Raji (cell line): ENCODE measurements around the gene GALNT10.

Experiments
- POLR2A ChIP-seq: IDR thresholded peaks from 2 replicates; pipeline ENCODE4 v1.6.1; 2011; ENCODE audit warnings: low read depth, low read length, control low read depth; ENCODE audit not compliant: insufficient read depth

The GALNT10 gene

DNA sequence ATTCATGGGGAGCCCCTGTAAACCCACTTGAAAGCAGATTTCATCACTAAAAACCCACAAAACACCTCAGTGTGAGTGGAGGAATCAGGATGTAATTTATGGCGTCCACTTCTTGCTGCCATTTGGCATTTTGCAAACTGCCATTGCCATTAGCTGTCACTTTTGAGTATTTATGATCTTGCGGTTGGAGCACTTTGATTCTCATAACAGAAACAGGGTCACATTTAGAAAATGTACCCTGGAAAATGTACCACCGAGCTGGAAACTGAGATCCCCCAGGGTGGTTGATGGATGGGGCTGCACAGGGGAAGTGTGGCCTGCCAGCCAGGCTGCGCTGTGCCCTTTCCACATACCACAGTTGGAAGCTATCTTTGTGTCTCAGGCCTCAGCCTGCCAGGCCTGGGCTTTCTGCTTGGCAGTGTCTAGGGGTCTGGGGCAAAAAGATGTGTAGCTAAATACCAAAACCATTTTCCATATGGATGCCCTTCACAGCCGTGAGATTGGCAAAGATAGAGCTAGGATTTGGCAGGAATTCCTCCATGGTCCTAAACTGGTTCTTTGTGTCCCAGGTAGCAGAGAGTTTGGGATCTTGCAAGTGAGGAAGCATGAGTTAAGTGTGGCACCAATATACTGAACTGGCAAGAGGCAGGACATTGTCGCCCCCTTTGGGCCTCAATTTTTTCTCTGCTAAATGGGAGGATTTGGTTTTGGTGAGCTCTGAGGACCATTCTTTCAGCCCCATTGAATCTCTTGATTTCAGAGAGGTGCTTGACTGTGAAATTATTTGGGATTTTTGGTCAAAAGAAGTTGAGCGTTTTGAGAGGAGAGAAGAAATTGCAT lies 46.2 kb downstream of the GALNT10 start:
- no peak for TF ChIP-seq POLR2A

DNA sequence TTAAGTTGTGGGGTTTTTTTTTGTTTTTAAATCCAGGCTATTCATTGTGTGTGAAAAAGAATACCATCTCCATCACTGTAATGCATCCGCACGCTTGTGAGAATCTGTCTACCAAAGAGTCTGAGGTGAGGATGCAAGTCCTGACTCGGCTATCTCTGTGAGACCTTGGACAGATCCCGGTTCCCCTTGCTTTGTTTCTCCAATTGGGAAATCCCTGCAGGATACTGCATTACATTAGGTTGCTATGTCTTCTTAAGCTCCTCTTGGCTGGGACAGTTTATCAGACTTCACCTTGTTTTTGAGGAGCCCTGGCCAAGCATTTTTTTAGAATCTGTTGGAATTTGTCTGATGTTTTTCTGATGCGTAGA lies 46.8 kb downstream of the GALNT10 start:
- no peak for TF ChIP-seq POLR2A

DNA sequence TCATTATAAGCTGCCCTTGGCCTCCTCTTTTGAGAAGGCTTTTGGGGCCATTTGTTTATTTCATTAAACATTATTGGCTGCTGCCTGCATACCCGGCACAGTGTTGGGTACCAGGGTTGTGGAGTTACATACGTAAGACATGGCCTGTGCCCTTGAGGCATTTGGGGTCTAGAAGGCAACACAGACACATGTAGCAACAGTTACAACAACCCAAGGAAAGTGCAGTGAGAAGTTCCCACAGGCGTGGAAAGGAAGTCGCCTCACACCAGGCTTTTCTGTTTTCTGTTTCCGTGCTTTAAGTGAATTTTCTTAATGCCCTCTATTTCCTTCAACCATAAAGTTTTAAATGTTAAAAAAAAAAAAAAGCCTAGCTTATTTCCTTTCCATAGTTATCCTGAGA lies 47.4 kb downstream of the GALNT10 start:
- no peak for TF ChIP-seq POLR2A

- no peak for TF ChIP-seq POLR2A
These were observed 48.4 kb downstream of the GALNT10 start for GRCh38 chr5:154238776-154239481.

DNA sequence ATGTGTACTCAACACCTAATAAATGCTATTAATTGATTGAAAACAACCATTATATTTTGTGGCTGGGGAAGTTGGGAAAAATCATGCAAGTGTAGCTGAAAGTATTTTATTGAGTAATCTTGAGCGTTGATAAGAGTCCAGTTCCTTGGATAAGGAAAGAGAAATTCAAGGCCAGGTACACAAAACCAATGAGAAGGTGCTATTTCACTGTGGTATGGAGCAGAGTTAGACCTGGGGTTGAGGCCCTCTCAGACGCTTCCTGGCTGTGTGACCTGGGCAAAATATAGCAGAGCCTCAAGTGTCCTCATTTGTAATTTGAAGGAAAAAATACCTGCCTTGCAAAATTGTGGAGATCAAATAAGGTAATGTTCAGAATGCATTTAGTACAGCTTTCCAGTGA lies 50.1 kb downstream of the GALNT10 start:
- no peak for TF ChIP-seq POLR2A

GRCh38 chr5:154241021-154241420 lies 50.5 kb downstream of the GALNT10 start:
- TF ChIP-seq POLR2A: no peak

- TF ChIP-seq POLR2A: no peak
These were observed 51.9 kb downstream of the GALNT10 start for GRCh38 chr5:154242442-154242841.

- no peak for TF ChIP-seq POLR2A
These were observed 52.4 kb downstream of the GALNT10 start for GRCh38 chr5:154242964-154243376.

- TF ChIP-seq POLR2A: no peak
These were observed 53.2 kb downstream of the GALNT10 start for GRCh38 chr5:154243736-154244135.

DNA sequence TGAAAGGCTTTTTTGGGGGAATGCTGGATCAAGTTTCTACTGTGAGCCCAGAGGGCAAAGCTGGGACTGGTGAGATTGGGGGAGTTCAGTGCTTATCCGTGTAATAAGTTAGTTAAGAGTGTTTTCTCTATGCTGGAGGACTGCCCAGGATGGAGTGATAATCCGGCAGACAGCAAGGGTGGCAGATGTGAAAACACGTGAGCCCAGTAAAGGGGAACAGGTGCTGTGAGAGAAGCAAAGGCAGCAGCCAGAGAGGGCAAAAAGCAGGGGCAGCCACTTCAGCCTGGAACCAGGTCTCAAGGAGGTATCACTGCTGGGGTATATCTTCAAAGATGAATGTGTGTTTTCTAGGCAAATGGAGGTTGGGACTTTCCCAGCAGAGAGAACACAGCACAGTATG lies 53.9 kb downstream of the GALNT10 start:
- no peak for TF ChIP-seq POLR2A

GRCh38 chr5:154248691-154249090 lies 58.2 kb downstream of the GALNT10 start:
- TF ChIP-seq POLR2A: no peak

DNA sequence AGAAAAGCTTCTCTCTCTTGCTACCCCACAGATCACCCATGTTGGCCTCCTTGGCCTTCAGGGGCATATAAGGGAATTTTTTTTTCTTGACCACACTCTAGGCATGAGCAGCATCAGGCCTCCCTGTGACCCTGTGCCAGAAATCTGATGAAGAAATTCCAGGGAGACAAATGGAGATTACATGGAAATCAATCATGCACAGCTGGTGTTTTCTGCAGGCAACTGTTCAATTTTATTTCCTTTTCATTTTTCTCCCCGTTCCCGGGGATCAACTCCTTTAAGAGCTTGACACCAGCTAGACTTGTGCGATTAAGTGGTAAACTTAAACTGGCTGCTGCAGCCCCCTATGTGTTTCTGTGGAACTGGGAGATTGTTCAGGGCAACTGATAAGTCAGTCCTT lies 59.3 kb downstream of the GALNT10 start:
- TF ChIP-seq POLR2A: no peak

GRCh38 chr5:154251529-154251928 lies 61.0 kb downstream of the GALNT10 start:
- TF ChIP-seq POLR2A: no peak

- TF ChIP-seq POLR2A: no peak
These were observed 63.3 kb downstream of the GALNT10 start for GRCh38 chr5:154253807-154254206.

- TF ChIP-seq POLR2A: no peak
These were observed 64.4 kb downstream of the GALNT10 start for GRCh38 chr5:154254896-154255295.

DNA sequence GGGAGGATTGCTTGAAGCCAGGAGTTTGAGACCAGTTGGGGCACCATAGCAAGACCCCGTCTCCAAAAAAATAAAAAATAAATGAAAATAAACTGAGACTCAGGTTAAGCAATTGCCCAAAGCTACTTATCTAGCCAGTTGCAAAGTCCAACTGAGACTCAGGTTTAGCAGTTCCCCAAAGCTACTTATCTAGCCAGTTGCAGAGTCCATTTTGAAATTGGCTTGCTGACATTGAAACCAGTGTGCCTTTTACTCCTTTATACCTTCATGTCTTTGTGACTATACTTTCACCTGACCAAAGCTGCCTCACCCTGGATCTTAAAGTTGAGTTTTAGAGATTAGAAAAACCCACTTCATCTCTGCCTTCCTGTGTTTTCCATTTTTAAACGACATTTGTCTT lies 66.5 kb downstream of the GALNT10 start:
- TF ChIP-seq POLR2A: no peak
